ENCODE results near the gene ISY1. TPM values are rescaled to one million over a fixed set of nuclear protein-coding genes. Genes with fewer than 3 reads are reported as not detected.
A peak's percentile ranks its signal among the peaks of the same experiment; 100 is the strongest.

The ISY1 gene
- total and polyA plus RNA-seq, 8 donors: 5.4 to 31.5 (median 13.2) TPM

DNA sequence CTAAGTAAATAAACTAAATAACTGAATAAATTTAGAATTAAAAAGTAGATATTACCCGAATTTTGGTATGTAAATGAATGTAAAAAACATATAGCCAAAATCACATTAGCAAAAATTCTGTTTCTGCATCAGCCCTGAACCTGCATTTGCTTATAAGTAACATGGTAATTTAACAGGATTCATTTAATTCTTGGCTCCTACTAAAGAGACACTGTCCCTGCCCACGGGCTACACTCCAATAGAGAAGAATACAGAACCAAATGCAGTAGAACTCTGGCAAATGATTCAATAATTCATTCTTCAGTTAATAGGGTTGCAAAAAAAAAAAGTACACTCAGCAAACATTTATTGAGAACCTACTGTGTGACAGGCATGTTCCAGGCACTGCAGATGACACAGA is 43.6 kb upstream of the ISY1 start:
- peaks cover 0 to 5% (median 2%) of the 10 kb centered on the region in 4 donors for H3K4me1 ChIP-seq
- no peaks in the 10 kb centered on the region for H3K9me3 ChIP-seq
- intact Hi-C loops (cut with DNase I; ENCODE audit: low total_unique reads): no loop called here
- 66 to 83% (median 78%) methylated on average over 2 of the region's 2 CpGs for WGBS, 5 donors
- H3K27me3 ChIP-seq: no peaks in the 10 kb centered on the region
- TF ChIP-seq POLR2A (IDR thresholded peaks at IDR 0.05) (no peak), EP300 (IDR thresholded peaks at IDR 0.05) (no peak), POLR2AphosphoS5 (IDR thresholded peaks at IDR 0.05) (no peak)
- TF ChIP-seq, protein P1, sequence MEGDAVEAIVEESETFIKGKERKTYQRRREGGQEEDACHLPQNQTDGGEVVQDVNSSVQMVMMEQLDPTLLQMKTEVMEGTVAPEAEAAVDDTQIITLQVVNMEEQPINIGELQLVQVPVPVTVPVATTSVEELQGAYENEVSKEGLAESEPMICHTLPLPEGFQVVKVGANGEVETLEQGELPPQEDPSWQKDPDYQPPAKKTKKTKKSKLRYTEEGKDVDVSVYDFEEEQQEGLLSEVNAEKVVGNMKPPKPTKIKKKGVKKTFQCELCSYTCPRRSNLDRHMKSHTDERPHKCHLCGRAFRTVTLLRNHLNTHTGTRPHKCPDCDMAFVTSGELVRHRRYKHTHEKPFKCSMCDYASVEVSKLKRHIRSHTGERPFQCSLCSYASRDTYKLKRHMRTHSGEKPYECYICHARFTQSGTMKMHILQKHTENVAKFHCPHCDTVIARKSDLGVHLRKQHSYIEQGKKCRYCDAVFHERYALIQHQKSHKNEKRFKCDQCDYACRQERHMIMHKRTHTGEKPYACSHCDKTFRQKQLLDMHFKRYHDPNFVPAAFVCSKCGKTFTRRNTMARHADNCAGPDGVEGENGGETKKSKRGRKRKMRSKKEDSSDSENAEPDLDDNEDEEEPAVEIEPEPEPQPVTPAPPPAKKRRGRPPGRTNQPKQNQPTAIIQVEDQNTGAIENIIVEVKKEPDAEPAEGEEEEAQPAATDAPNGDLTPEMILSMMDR (IDR thresholded peaks at IDR 0.05): no peak
- H3K4me3 ChIP-seq: no peak overlapping the region
- no peaks in the 10 kb centered on the region for H3K36me3 ChIP-seq
- DNase-seq: no peak
- no peak overlapping the region for H3K27ac ChIP-seq

- H3K27me3 ChIP-seq: no peaks in the 10 kb centered on the region
- H3K36me3 ChIP-seq: no peaks in the 10 kb centered on the region
- DNase-seq: no peak
- no peak overlapping the region for H3K27ac ChIP-seq
- no peaks in the 10 kb centered on the region for H3K9me3 ChIP-seq
- TF ChIP-seq POLR2AphosphoS5 (IDR thresholded peaks at IDR 0.05) (no peak), EP300 (IDR thresholded peaks at IDR 0.05) (no peak), POLR2A (IDR thresholded peaks at IDR 0.05) (no peak)
- TF ChIP-seq, protein P1 (IDR thresholded peaks at IDR 0.05): no peak
- intact Hi-C loops (cut with DNase I; ENCODE audit: low total_unique reads): no loop called here
- peaks cover 0 to 32% (median 17%) of the 10 kb centered on the region in 4 donors for H3K4me1 ChIP-seq
- WGBS, 5 donors: 75 to 94% (median 84%) methylated on average over 8 of the region's 8 CpGs
- no peak overlapping the region for H3K4me3 ChIP-seq
These were observed 38.5 kb upstream of the ISY1 start for GRCh38 chr3:129199366-129199765.

GRCh38 chr3:129197321-129197720 is 36.5 kb upstream of the ISY1 start:
- no peak for DNase-seq
- Histone ChIP-seq H3K27ac (peak overlapping the region in 4 of 5 donors; percentile 31 to 83 (median 78)), H3K4me3 (no peak overlapping the region), H3K4me1 (peaks cover 0 to 32% (median 17%) of the 10 kb centered on the region in 4 donors), H3K27me3 (no peaks in the 10 kb centered on the region), H3K9me3 (no peaks in the 10 kb centered on the region), H3K36me3 (peaks cover 0 to 4% (median 0%) of the 10 kb centered on the region in 4 donors)
- WGBS, 5 donors: 71 to 93% (median 83%) methylated on average over 1 of the region's 1 CpG
- intact Hi-C loops (cut with DNase I; ENCODE audit: low total_unique reads): no loop called here
- TF ChIP-seq EP300 (IDR thresholded peaks at IDR 0.05) (no peak), POLR2AphosphoS5 (IDR thresholded peaks at IDR 0.05) (no peak), POLR2A (IDR thresholded peaks at IDR 0.05) (no peak)
- TF ChIP-seq, protein P1 (IDR thresholded peaks at IDR 0.05): no peak

GRCh38 chr3:129196601-129197000 is 35.7 kb upstream of the ISY1 start:
- H3K4me1 ChIP-seq: peaks cover 0 to 32% (median 17%) of the 10 kb centered on the region in 4 donors
- intact Hi-C loops (cut with DNase I; ENCODE audit: low total_unique reads): no loop called here
- H3K4me3 ChIP-seq: no peak overlapping the region
- H3K36me3 ChIP-seq: peaks cover 0 to 4% (median 0%) of the 10 kb centered on the region in 4 donors
- H3K27me3 ChIP-seq: no peaks in the 10 kb centered on the region
- no peaks in the 10 kb centered on the region for H3K9me3 ChIP-seq
- WGBS, 5 donors: 79 to 89% (median 85%) methylated on average over 3 of the region's 3 CpGs
- TF ChIP-seq EP300 (IDR thresholded peaks at IDR 0.05): no peak
- TF ChIP-seq, protein P1 (IDR thresholded peaks at IDR 0.05): no peak
- no peak for TF ChIP-seq POLR2A (IDR thresholded peaks at IDR 0.05)
- TF ChIP-seq POLR2AphosphoS5 (IDR thresholded peaks at IDR 0.05): no peak
- DNase-seq: no peak
- peak overlapping the region in 4 of 5 donors; percentile 31 to 83 (median 78) for H3K27ac ChIP-seq

Data from stomach (tissue), 9 donors.